Peyer's patch (tissue), 4 donors: ENCODE data around the gene TRAFD1. TPM values are rescaled to one million over a fixed set of nuclear protein-coding genes. Genes with fewer than 3 reads are reported as not detected.

Source experiments
- DNase-seq, 3 donors: peaks; one replicate each; pipeline ENCODE4 v3.0.0-alpha.2; 2017 to 2019
- H3K27ac ChIP-seq, 4 donors: fragments of 200-600 bp; sonication (generic); one replicate each; pipeline ENCODE4 v1.5.1; 2016 to 2019
- H3K27me3 ChIP-seq, 2 donors: fragments of 200-600 bp; sonication (generic); one replicate each; pipeline ENCODE4 v1.5.1; 2019
- H3K36me3 ChIP-seq, 3 donors: fragments of 200-600 bp; sonication (generic); one replicate each; pipeline ENCODE4 v1.5.1; 2016 to 2019
- H3K4me1 ChIP-seq, 4 donors: fragments of 200-600 bp; sonication (generic); one replicate each; pipeline ENCODE4 v1.5.1; 2016 to 2019
- H3K4me3 ChIP-seq, 4 donors: fragments of 200-600 bp; sonication (generic); 1 replicate in 3 of 4; 2 replicates in 1 of 4; pipeline ENCODE4 v1.5.1; 2016 to 2019; ENCODE audit warnings: mild to moderate bottlenecking in 1 of 4
- H3K9me3 ChIP-seq, 4 donors: fragments of 200-600 bp; sonication (generic); one replicate each; pipeline ENCODE4 v1.5.1; 2016 to 2019; ENCODE audit warnings: mild to moderate bottlenecking in 1 of 4
- POLR2A ChIP-seq, 2 donors: fragments of 450-650 bp; IDR thresholded peaks; one replicate each; pipeline ENCODE4 v1.5.1; 2017; ENCODE audit warnings: antibody characterized with exemption in 2 of 2, mild to moderate bottlenecking in 2 of 2, moderate library complexity in 2 of 2
- total RNA-seq, 4 donors: library from RNA; depleted of rRNA; stranded (reverse); fragments of >200 nt; gene quantifications; one replicate each; pipeline ENCODE4 v1.1.0, GENCODE V29; 2016
- TF ChIP-seq, protein P1 (sequence below), 6 experiments: fragments of 450-650 bp in 4 of 6; fragments of 200-600 bp in 2 of 6; sonication (generic) in 1 of 6; IDR thresholded peaks; one replicate each; pipeline ENCODE4 v1.5.1; 2017 to 2019; ENCODE audit warnings: antibody characterized with exemption in 6 of 6, mild to moderate bottlenecking in 3 of 6, moderate library complexity in 1 of 6

The TRAFD1 gene
- total RNA-seq, 4 donors from 2014 or later = 19.4 to 95.7 (median 30.5) TPM

DNA sequence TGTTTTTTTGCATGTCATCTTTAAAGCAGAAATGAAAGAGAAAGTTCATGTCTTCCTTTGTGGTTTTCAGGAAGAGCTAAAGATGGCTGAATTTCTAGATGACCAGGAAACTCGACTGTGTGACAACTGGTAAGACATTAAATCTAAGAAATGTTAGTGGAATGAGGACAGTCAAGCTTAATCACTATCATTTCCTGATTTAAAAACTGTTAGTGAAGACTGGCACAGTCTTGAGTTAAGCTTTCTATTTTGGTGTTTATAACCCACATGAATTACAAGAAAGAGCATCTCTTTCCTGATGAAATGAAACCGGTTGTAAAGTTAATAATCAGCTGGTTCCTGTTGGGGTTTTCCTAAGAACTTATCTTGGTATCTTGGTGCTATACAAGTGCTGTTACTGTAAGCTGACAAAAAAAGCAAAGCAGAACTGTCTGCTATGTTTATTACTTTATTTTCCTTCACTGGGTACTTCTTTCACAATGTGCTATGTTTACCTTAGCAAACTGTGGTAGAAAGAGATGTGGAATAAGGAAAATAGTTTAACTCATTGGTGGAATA is 5.2 kb downstream of the TRAFD1 start:
- Histone ChIP-seq H3K27me3 (no peaks in the 10 kb centered on the region), H3K9me3 (no peaks in the 10 kb centered on the region), H3K4me1 (peaks cover 0 to 49% (median 22%) of the 10 kb centered on the region in 4 donors), H3K36me3 (peaks cover 0 to 27% (median 0%) of the 10 kb centered on the region in 3 donors), H3K27ac (peak overlapping the region; percentile 59 to 67 (median 64)), H3K4me3 (peak overlapping the region in 3 of 4 donors; percentile 3 to 13 (median 10))
- no peak for DNase-seq
- no peak for TF ChIP-seq POLR2A (IDR thresholded peaks at IDR 0.05)
- TF ChIP-seq, protein P1, sequence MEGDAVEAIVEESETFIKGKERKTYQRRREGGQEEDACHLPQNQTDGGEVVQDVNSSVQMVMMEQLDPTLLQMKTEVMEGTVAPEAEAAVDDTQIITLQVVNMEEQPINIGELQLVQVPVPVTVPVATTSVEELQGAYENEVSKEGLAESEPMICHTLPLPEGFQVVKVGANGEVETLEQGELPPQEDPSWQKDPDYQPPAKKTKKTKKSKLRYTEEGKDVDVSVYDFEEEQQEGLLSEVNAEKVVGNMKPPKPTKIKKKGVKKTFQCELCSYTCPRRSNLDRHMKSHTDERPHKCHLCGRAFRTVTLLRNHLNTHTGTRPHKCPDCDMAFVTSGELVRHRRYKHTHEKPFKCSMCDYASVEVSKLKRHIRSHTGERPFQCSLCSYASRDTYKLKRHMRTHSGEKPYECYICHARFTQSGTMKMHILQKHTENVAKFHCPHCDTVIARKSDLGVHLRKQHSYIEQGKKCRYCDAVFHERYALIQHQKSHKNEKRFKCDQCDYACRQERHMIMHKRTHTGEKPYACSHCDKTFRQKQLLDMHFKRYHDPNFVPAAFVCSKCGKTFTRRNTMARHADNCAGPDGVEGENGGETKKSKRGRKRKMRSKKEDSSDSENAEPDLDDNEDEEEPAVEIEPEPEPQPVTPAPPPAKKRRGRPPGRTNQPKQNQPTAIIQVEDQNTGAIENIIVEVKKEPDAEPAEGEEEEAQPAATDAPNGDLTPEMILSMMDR (IDR thresholded peaks at IDR 0.05) = no peak

- TF ChIP-seq, protein P1 (IDR thresholded peaks at IDR 0.05) = no peak
- TF ChIP-seq POLR2A (IDR thresholded peaks at IDR 0.05) = no peak
- H3K27me3 ChIP-seq = no peaks in the 10 kb centered on the region
- H3K4me3 ChIP-seq = no peak overlapping the region
- peaks cover 0 to 44% (median 14%) of the 10 kb centered on the region in 4 donors for H3K4me1 ChIP-seq
- H3K27ac ChIP-seq = peak overlapping the region in 1 of 4 donors; percentile 67
- no peak for DNase-seq
- H3K9me3 ChIP-seq = no peaks in the 10 kb centered on the region
- peaks cover 0 to 38% (median 0%) of the 10 kb centered on the region in 3 donors for H3K36me3 ChIP-seq
Measured at GRCh38 chr12:112131686-112132085, 6.3 kb downstream of the TRAFD1 start.

GRCh38 chr12:112133418-112133817 is 8.1 kb downstream of the TRAFD1 start:
- Histone ChIP-seq H3K27ac (no peak overlapping the region), H3K9me3 (no peaks in the 10 kb centered on the region), H3K27me3 (no peaks in the 10 kb centered on the region), H3K4me1 (peaks cover 0 to 28% (median 14%) of the 10 kb centered on the region in 4 donors), H3K36me3 (peaks cover 0 to 56% (median 0%) of the 10 kb centered on the region in 3 donors), H3K4me3 (no peak overlapping the region)
- no peak for TF ChIP-seq POLR2A (IDR thresholded peaks at IDR 0.05)
- TF ChIP-seq, protein P1 (IDR thresholded peaks at IDR 0.05) = no peak
- no peak for DNase-seq

DNA sequence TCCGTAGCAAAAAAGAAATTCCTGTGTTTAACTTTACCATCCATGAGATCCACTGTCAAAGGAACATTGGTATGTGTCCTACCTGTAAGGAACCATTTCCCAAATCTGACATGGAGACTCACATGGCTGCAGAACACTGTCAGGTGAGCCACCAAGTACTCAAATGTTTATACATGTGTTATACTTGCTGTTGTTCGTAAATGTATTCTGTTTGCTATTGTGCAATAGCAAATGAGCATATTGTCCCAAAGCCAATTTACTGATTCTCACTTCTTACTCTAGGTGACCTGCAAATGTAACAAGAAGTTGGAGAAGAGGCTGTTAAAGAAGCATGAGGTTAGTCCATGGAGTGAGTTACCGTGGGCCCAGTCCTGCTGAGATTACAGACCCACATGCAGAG is 9.4 kb downstream of the TRAFD1 start:
- H3K4me3 ChIP-seq = no peak overlapping the region
- TF ChIP-seq, protein P1 (IDR thresholded peaks at IDR 0.05) = no peak
- TF ChIP-seq POLR2A (IDR thresholded peaks at IDR 0.05) = no peak
- no peaks in the 10 kb centered on the region for H3K9me3 ChIP-seq
- no peak overlapping the region for H3K27ac ChIP-seq
- peaks cover 0 to 20% (median 8%) of the 10 kb centered on the region in 4 donors for H3K4me1 ChIP-seq
- peaks cover 0 to 67% (median 0%) of the 10 kb centered on the region in 3 donors for H3K36me3 ChIP-seq
- no peaks in the 10 kb centered on the region for H3K27me3 ChIP-seq
- no peak for DNase-seq

DNA sequence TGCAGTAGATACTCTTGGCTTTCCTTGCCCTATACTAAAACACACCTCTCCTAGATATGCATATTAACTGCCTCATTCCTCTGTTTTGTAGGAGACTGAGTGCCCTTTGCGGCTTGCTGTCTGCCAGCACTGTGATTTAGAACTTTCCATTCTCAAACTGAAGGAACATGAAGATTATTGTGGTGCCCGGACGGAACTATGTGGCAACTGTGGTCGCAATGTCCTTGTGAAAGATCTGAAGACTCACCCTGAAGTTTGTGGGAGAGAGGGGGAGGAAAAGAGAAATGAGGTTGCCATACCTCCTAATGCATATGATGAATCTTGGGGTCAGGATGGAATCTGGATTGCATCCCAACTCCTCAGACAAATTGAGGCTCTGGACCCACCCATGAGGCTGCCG is 15.4 kb downstream of the TRAFD1 start:
- Histone ChIP-seq H3K9me3 (no peaks in the 10 kb centered on the region), H3K4me1 (no peaks in the 10 kb centered on the region), H3K27me3 (no peaks in the 10 kb centered on the region), H3K4me3 (no peak overlapping the region), H3K27ac (no peak overlapping the region), H3K36me3 (peaks cover 0 to 96% (median 0%) of the 10 kb centered on the region in 3 donors)
- DNase-seq = no peak
- TF ChIP-seq POLR2A (IDR thresholded peaks at IDR 0.05) = no peak
- TF ChIP-seq, protein P1 (IDR thresholded peaks at IDR 0.05) = no peak
